Measurements from ENCODE around the gene SAMD8.
"Not testable (repeated sequence)": the region's sequence is repeated elsewhere in the genome, so short reads cannot be mapped to it uniquely, and the experiment has no call there.

Gene SAMD8

GRCh38 chr10:75140246-75140645 lies 28.8 kb downstream of the SAMD8 start:
- no peak for DNase-seq (ENCODE audit: low read depth)

GRCh38 chr10:75143353-75143752 lies 31.9 kb downstream of the SAMD8 start:
- no peak for DNase-seq (ENCODE audit: low read depth)

GRCh38 chr10:75145590-75145989 lies 34.1 kb downstream of the SAMD8 start:
- no peak for DNase-seq (ENCODE audit: low read depth)

GRCh38 chr10:75146780-75147179 lies 35.3 kb downstream of the SAMD8 start:
- no peak for DNase-seq (ENCODE audit: low read depth)

- no peak for DNase-seq (ENCODE audit: low read depth)
Observed at GRCh38 chr10:75150656-75151055, 39.2 kb downstream of the SAMD8 start.

DNA sequence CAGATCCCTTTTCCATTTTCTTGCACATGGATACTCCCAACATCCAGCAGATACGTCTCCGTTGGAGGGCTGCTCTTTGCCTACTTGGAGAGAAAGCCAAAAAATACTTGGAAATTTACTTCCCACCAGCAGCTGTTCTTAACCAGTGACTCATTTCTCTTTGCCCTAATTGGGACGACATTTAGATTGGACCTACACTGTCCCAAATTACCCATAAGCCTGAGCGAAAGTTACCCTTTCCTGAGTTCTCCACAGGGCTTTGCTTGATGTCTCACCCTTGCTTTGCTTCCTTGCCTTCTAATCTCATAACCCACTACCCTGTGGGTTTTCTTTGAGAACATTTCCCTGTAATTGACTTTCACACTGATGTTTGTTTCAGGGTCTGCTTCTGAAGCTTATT lies 48.1 kb downstream of the SAMD8 start:
- DNase-seq (ENCODE audit: low read depth) = no peak

GRCh38 chr10:75165684-75166622 lies 54.5 kb downstream of the SAMD8 start:
- no peak for DNase-seq (ENCODE audit: low read depth)

DNA sequence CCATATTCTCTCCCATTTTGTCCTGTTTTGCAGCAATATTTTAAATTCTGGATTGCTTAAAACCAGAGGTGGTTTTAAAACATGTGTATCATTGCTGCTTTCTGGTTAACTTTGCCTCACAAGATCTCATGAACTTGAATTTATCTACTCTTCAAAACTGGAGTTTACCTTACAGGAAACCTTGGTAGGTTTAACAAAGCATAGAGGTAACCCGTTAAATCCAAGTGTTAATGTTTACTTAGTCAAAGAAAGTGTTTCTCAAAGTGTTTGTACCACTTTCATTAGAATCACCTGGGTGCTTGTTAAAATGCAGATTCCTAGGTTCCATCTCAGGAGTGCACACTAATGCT lies 55.1 kb downstream of the SAMD8 start:
- no peak for DNase-seq (ENCODE audit: low read depth)

GRCh38 chr10:75168275-75168674 lies 56.8 kb downstream of the SAMD8 start:
- no peak for DNase-seq (ENCODE audit: low read depth)

DNA sequence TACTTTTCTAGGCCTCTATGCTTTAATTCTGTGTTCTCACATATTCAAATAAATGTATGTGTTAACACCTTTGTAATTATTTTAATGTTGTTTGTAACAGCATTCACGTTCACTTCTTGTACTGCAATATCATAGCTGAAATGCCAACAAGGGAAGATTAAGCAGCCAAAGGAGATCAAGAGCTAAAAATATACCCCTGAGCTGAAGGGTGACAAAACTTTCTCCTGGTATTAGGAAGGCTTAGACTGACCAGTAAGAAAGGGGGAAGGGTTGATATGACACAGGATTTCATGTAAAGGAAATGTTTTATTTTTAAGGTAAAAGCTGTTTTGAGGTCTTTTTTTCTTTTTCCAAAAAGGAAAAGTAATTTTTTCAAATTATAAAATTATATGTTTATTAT lies 58.8 kb downstream of the SAMD8 start:
- no peak for DNase-seq (ENCODE audit: low read depth)

GRCh38 chr10:75175046-75175445 lies 63.6 kb downstream of the SAMD8 start:
- DNase-seq (ENCODE audit: low read depth) = no peak

DNA sequence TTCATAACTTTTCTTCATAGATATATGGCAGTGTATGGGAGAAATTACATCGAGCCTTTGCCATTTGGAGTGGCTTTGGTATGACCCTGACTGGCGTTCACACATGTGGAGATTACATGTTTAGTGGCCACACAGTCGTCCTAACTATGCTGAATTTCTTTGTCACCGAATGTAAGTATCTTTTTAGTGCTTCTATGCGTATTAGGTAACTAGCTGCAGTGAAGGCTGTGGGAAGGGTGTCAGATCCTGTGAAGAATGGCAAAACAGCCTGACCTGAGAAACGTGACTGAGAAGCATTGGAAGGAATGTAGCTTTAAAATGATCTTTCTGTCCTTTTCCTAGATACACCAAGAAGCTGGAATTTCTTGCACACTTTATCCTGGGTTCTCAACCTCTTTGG lies 64.6 kb downstream of the SAMD8 start:
- DNase-seq (ENCODE audit: low read depth) = no peak

DNA sequence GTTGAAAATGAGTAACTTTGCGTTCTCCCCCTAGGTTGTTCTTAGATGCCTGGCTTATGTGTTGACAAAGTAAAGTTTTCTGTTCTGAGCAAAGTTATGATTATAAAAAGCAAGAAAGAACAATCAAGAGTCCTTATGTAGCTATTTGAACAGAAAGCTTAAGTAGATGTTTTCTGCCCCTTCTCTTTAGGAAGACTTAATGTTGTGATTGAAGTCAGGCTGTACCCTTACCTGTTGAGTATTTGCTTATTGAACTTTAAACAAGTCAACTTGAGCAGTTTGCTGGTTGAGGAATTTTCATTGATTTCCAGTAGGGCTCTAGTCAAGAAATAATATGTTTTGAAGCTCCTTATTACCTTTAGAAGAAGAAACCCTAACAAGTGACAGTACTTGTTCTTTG lies 65.3 kb downstream of the SAMD8 start:
- no peak for DNase-seq (ENCODE audit: low read depth)

GRCh38 chr10:75179657-75180177 lies 68.3 kb downstream of the SAMD8 start:
- DNase-seq (ENCODE audit: low read depth) = no peak

DNA sequence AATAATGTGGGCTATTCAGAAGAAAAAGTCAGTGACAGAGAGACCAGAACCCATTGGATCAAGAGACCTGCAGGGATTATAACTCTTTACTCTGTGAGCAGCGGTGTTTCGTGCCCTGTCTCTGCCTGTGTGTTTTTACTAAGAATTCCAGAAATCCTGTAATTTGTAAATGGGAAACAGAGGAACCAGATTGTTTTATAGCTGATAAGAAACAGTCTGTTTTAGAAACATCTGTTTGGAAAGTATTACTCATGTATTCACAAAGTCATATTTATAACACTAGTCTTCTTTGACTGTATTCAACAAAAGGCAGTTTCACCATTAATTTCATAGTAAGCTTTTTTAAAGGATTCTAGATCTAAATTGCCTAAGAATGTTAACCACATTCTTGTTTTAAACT lies 69.1 kb downstream of the SAMD8 start:
- no peak for DNase-seq (ENCODE audit: low read depth)

DNA sequence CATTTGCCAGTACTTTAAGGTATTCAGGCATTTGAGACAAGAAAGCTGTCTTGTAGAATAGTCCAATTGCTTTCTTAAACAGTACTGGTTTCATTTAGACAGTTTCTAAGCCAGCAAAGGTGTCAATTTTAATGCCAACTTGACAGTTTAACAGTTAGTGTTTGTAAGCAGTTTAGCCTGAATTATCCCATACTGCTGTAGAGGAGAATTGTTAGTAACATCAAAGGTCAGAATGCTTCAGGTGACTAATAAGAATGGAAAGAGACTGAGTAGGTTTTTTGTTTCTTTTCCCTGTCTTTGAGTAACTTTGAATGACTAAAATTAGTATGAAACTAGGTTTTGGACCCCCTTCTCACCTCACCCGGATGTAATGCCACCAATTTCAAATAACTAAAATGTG lies 69.6 kb downstream of the SAMD8 start:
- no peak for DNase-seq (ENCODE audit: low read depth)

DNA sequence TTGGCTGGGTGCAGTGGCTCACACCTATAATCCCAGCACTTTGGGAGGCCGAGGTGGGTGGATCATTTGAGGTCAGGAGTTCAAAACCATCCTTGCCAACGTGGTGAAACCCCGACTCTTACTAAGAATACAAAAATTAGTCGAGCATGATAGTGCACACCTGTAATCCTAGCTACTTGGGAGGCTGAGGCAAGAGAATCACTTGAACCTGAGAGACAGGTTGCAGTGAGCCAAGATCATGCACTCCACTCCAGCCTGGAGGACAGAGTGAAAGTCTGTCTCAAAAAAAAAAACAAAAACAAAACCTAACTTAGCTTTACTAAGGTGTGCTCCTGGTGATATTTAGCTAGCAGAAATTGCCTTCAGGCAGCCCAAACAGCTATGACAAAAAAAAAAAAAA lies 74.9 kb downstream of the SAMD8 start:
- DNase-seq (ENCODE audit: low read depth) = no peak

DNA sequence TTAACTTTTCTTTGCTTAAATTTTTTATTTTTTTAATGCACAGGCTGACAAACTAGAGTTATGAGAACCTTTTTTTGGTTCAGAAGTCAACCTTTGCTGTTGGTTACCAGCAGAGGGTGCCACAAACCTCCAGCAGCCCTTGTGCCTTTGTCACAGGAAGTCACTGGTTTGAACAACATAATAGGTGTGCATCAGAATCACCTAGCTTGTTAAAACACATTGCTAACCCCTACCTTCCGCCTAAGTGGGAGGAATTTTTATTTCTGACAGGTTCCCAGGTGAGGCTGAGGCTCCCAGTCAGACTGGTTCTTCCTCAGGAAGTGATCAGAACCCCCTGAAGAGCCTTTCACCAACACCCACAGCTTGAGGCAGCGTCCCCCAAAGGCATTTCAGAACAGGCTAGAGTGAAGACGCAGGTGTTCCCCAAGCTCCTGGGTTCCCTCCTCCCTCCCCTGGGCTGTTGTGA lies 76.5 kb downstream of the SAMD8 start:
- DNase-seq (ENCODE audit: low read depth) = peak; percentile 42

DNA sequence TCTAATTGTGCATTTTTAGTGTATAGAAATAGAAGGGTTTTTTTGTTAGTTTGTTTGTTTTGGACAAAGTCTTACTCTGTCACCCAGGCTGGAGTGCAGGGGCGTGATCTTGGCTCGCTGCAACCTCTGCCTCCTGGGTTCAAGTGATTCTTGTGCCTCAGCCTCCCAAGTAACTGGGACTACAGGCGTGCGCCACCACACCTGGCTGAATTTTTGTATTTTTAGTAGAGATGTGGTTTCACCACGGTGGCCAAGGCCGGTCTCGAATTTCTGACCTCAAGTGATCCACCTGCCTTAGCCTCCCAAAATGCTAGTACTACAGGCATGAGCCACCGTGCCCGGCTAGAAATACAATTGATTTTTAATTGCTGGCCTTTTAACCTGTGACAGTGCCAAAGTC lies 77.1 kb downstream of the SAMD8 start:
- DNase-seq (ENCODE audit: low read depth) = not testable (repeated sequence)

DNA sequence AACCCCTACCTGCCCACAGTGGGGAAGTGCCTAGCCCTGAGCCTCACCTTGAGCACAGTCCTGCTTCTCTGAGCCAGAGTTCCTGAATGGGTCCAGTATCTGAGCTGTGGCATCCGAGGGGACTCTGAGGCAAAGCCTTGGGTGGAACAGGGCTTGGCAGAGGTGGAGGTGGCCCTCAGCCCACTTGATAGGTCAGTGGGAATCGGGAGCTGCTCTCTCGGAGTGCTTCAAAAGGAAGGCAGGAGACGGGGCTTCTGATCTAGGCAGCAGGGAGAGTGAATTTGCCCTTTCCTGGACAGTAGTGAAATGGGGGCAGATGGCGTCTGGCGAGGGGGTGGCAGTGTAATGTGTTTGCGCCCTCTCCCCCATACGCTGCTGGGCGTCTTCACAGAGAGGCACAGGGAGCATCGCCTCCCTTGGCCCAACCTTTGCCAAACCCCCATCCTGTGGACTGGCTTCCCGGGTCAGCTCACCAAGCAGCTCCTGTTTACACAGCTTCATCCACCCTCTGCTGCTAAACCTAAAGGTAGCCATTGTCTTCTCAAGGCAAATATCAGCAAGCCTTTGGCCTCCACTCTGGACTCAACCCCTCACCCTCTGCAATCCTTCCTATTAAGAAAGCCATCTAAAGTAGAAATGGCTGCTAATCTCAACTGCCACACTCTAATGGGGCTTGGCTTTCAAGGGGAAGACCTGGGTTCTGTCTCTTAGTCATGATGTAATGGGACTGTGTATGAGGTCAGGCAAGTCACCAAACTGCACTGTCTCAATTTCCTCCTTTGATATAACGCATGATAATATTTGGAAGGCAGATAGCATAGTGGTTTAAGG lies 78.0 kb downstream of the SAMD8 start:
- no peak for DNase-seq (ENCODE audit: low read depth)

GRCh38 chr10:75191821-75192568 lies 80.5 kb downstream of the SAMD8 start:
- no peak for DNase-seq (ENCODE audit: low read depth)

DNA sequence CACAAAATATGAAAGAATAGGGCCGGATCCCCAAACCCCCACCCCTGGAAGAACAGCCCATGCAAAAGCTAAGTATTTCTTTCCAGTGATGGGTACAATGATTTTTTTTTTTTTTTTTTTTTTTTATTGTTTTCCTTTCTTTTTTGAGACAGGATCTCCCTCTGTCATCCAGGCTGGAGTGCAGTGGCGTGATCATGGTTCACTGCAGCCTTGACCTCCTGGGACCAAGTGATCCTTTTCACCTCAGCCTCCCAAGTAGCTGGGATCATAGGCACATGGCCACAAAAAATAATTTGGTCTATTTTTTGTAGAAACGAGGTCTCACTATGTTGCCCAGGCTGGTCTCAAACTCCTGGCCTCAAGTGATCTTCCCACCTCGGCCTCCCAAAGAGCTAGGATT lies 83.2 kb downstream of the SAMD8 start:
- not testable (repeated sequence) for DNase-seq (ENCODE audit: low read depth)

Data from stimulated activated CD8-positive, alpha-beta memory T cell treated with anti-CD3 and anti-CD28 coated beads, Interleukin-15, amount 100 ng/mL, for 1 hour (primary cell).